Activated CD4-positive, CD25-positive, alpha-beta regulatory T cell (primary cell): Measurements from ENCODE around the gene CDK5RAP1.
"Not testable (repeated sequence)": the region's sequence is repeated elsewhere in the genome, so short reads cannot be mapped to it uniquely, and the experiment has no call there.

ENCODE experiments used
- DNase-seq, 4 experiments: peaks; one replicate each; lab custom pipeline; 2025; lab: John Stamatoyannopoulos, UW

The CDK5RAP1 gene

GRCh38 chr20:33419140-33419974, 18.0 kb upstream of the CDK5RAP1 start:
- DNase-seq = no peak

GRCh38 chr20:33418033-33418432, 16.7 kb upstream of the CDK5RAP1 start:
- no peak for DNase-seq

GRCh38 chr20:33415948-33416347, 14.6 kb upstream of the CDK5RAP1 start:
- no peak for DNase-seq

- DNase-seq = no peak
Measured at GRCh38 chr20:33412484-33412838, 11.1 kb upstream of the CDK5RAP1 start.

GRCh38 chr20:33411711-33412483, 10.6 kb upstream of the CDK5RAP1 start:
- no peak for DNase-seq

GRCh38 chr20:33411242-33411641, 9.9 kb upstream of the CDK5RAP1 start:
- no peak for DNase-seq

GRCh38 chr20:33410081-33410742, 8.9 kb upstream of the CDK5RAP1 start:
- DNase-seq = no peak

- DNase-seq = no peak
Measured at GRCh38 chr20:33408716-33409654, 7.7 kb upstream of the CDK5RAP1 start.

- DNase-seq = no peak
Measured at GRCh38 chr20:33408313-33408712, 7.0 kb upstream of the CDK5RAP1 start.

GRCh38 chr20:33407796-33408195, 6.5 kb upstream of the CDK5RAP1 start:
- no peak for DNase-seq

- DNase-seq = no peak
Measured at GRCh38 chr20:33407251-33407650, 5.9 kb upstream of the CDK5RAP1 start.

GRCh38 chr20:33404281-33404680, 3.0 kb upstream of the CDK5RAP1 start:
- no peak for DNase-seq

- no peak for DNase-seq
Measured at GRCh38 chr20:33401921-33402369, 626 bp upstream of the CDK5RAP1 start.

GRCh38 chr20:33400812-33401183, 521 bp downstream of the CDK5RAP1 start:
- no peak for DNase-seq

- DNase-seq = no peak
Measured at GRCh38 chr20:33399924-33400323, 1.4 kb downstream of the CDK5RAP1 start.

GRCh38 chr20:33394718-33395117, 6.6 kb downstream of the CDK5RAP1 start:
- no peak for DNase-seq

GRCh38 chr20:33393609-33394008, 7.7 kb downstream of the CDK5RAP1 start:
- DNase-seq = no peak

- DNase-seq = no peak
Measured at GRCh38 chr20:33391722-33392415, 9.4 kb downstream of the CDK5RAP1 start.

- not testable (repeated sequence) for DNase-seq
Measured at GRCh38 chr20:33389326-33389725, 12.0 kb downstream of the CDK5RAP1 start.

GRCh38 chr20:33388268-33388667, 13.1 kb downstream of the CDK5RAP1 start:
- DNase-seq = no peak

- no peak for DNase-seq
Measured at GRCh38 chr20:33387177-33387576, 14.1 kb downstream of the CDK5RAP1 start.
